HUES48 (cell line): ENCODE measurements around the gene ITPK1.
A peak's percentile ranks its signal among the peaks of the same experiment; 100 is the strongest.

Experiments
- H3K27ac ChIP-seq: one replicate; pipeline ENCODE4 v1.7.0; 2013; ENCODE audit warnings: low read depth, low read length, inconsistent platforms
- H3K27me3 ChIP-seq: 2 replicates; pipeline ENCODE4 v1.6.1; 2013; ENCODE audit warnings: mild to moderate bottlenecking, low read length; ENCODE audit not compliant: control insufficient read depth, insufficient read depth
- H3K36me3 ChIP-seq: 2 replicates; pipeline ENCODE4 v1.6.1; 2013; ENCODE audit warnings: low read length; ENCODE audit not compliant: control insufficient read depth, insufficient read depth
- H3K4me1 ChIP-seq: 2 replicates; pipeline ENCODE4 v1.6.1; 2013; ENCODE audit warnings: mild to moderate bottlenecking, low read length; ENCODE audit not compliant: control insufficient read depth, insufficient read depth
- H3K4me3 ChIP-seq: 2 replicates; pipeline ENCODE4 v1.5.1; 2013; ENCODE audit warnings: mild to moderate bottlenecking, low read depth, low read length
- H3K9ac ChIP-seq: 2 replicates; pipeline ENCODE4 v1.6.1; 2013; ENCODE audit warnings: mild to moderate bottlenecking, low read depth, low read length, moderate library complexity
- H3K9me3 ChIP-seq: 2 replicates; pipeline ENCODE4 v1.6.1; 2013; ENCODE audit warnings: low read length; ENCODE audit not compliant: control insufficient read depth, insufficient read depth

ITPK1 gene

GRCh38 chr14:92929689-92930608 is 185.8 kb downstream of the ITPK1 start:
- no peak overlapping the region for H3K4me3 ChIP-seq
- no peak overlapping the region for H3K9ac ChIP-seq
- no peak overlapping the region for H3K27ac ChIP-seq
- no peaks in the 10 kb centered on the region for H3K4me1 ChIP-seq
- no peaks in the 10 kb centered on the region for H3K9me3 ChIP-seq
- H3K36me3 ChIP-seq, result no peaks in the 10 kb centered on the region
- no peaks in the 10 kb centered on the region; the same call in 1 of the 2 replicates for H3K27me3 ChIP-seq

- H3K27me3 ChIP-seq, result no peaks in the 10 kb centered on the region; the same call in 1 of the 2 replicates
- no peak overlapping the region for H3K9ac ChIP-seq
- peaks cover 5% of the 10 kb centered on the region; the same call in 1 of the 2 replicates for H3K4me1 ChIP-seq
- no peak overlapping the region for H3K27ac ChIP-seq
- no peak overlapping the region for H3K4me3 ChIP-seq
- no peaks in the 10 kb centered on the region for H3K36me3 ChIP-seq
- no peaks in the 10 kb centered on the region for H3K9me3 ChIP-seq
These were observed 186.6 kb downstream of the ITPK1 start for GRCh38 chr14:92928961-92929688.

GRCh38 chr14:92928258-92928629 is 187.5 kb downstream of the ITPK1 start:
- Histone ChIP-seq H3K36me3 (no peaks in the 10 kb centered on the region), H3K27me3 (no peaks in the 10 kb centered on the region; the same call in 1 of the 2 replicates), H3K4me1 (peaks cover 8% of the 10 kb centered on the region; the same call in 1 of the 2 replicates), H3K9me3 (no peaks in the 10 kb centered on the region), H3K27ac (no peak overlapping the region), H3K4me3 (no peak overlapping the region), H3K9ac (no peak overlapping the region)

GRCh38 chr14:92927349-92928257 is 188.1 kb downstream of the ITPK1 start:
- no peak overlapping the region for H3K9ac ChIP-seq
- H3K27ac ChIP-seq, result no peak overlapping the region
- H3K36me3 ChIP-seq, result no peaks in the 10 kb centered on the region
- peaks cover under 1% of the 10 kb centered on the region; the same call in 1 of the 2 replicates for H3K27me3 ChIP-seq
- no peaks in the 10 kb centered on the region for H3K9me3 ChIP-seq
- no peak overlapping the region for H3K4me3 ChIP-seq
- peaks cover 8% of the 10 kb centered on the region; the same call in 1 of the 2 replicates for H3K4me1 ChIP-seq

- peaks cover 8% of the 10 kb centered on the region; the same call in 1 of the 2 replicates for H3K4me1 ChIP-seq
- no peaks in the 10 kb centered on the region for H3K36me3 ChIP-seq
- no peaks in the 10 kb centered on the region for H3K9me3 ChIP-seq
- H3K27ac ChIP-seq, result no peak overlapping the region
- H3K4me3 ChIP-seq, result no peak overlapping the region
- peaks cover 7% of the 10 kb centered on the region for H3K27me3 ChIP-seq
- H3K9ac ChIP-seq, result no peak overlapping the region
These were observed 188.8 kb downstream of the ITPK1 start for GRCh38 chr14:92926931-92927330.

GRCh38 chr14:92926180-92926845 is 189.4 kb downstream of the ITPK1 start:
- Histone ChIP-seq H3K4me1 (peaks cover 8% of the 10 kb centered on the region; the same call in 1 of the 2 replicates), H3K36me3 (no peaks in the 10 kb centered on the region), H3K4me3 (no peak overlapping the region), H3K27ac (no peak overlapping the region), H3K9me3 (no peaks in the 10 kb centered on the region), H3K9ac (no peak overlapping the region), H3K27me3 (peaks cover 11% of the 10 kb centered on the region)

- Histone ChIP-seq H3K9me3 (no peaks in the 10 kb centered on the region), H3K4me1 (peaks cover 8% of the 10 kb centered on the region; the same call in 1 of the 2 replicates), H3K27me3 (peaks cover 11% of the 10 kb centered on the region), H3K9ac (no peak overlapping the region), H3K4me3 (no peak overlapping the region), H3K27ac (no peak overlapping the region), H3K36me3 (no peaks in the 10 kb centered on the region)
These were observed 190.3 kb downstream of the ITPK1 start for GRCh38 chr14:92925446-92925845.

- Histone ChIP-seq H3K9ac (no peak overlapping the region), H3K36me3 (no peaks in the 10 kb centered on the region), H3K4me1 (peaks cover 8% of the 10 kb centered on the region; the same call in 1 of the 2 replicates), H3K4me3 (peak overlapping the region; percentile 69; the same call in 1 of the 2 replicates), H3K9me3 (no peaks in the 10 kb centered on the region), H3K27ac (no peak overlapping the region), H3K27me3 (peaks cover 11% of the 10 kb centered on the region)
These were observed 191.5 kb downstream of the ITPK1 start for GRCh38 chr14:92924247-92924646.

- Histone ChIP-seq H3K27me3 (peaks cover 11% of the 10 kb centered on the region), H3K4me1 (peaks cover 8% of the 10 kb centered on the region; the same call in 1 of the 2 replicates), H3K9ac (no peak overlapping the region), H3K36me3 (no peaks in the 10 kb centered on the region), H3K9me3 (no peaks in the 10 kb centered on the region), H3K4me3 (peak overlapping the region; percentile 69), H3K27ac (no peak overlapping the region)
These were observed 192.0 kb downstream of the ITPK1 start for GRCh38 chr14:92923744-92924103.
